Astrocyte of the cerebellum (primary cell): ENCODE measurements around the gene CTBP1.
A peak's percentile ranks its signal among the peaks of the same experiment; 100 is the strongest.

Experiments used
- DNase-seq: peaks from one replicate; pipeline ENCODE4 v3.0.0-alpha.2; 2011; ENCODE audit warnings: low read depth
- H3K4me3 ChIP-seq: 2 replicates; pipeline ENCODE4 v1.5.1; 2011; ENCODE audit warnings: mild to moderate bottlenecking, low read depth, low read length, moderate library complexity
- in situ Hi-C: cut with HindIII; loops from 2 replicates; pipeline ENCODE4 v1.10.0; 2017; ENCODE audit warnings: low sequenced_read_pairs
- TF ChIP-seq, protein P1 (sequence below): IDR thresholded peaks from 2 replicates; pipeline ENCODE4 v1.5.1; 2012; ENCODE audit warnings: low read length, low read depth, moderate library complexity, mild to moderate bottlenecking; ENCODE audit errors: missing control alignments

Gene CTBP1

DNA sequence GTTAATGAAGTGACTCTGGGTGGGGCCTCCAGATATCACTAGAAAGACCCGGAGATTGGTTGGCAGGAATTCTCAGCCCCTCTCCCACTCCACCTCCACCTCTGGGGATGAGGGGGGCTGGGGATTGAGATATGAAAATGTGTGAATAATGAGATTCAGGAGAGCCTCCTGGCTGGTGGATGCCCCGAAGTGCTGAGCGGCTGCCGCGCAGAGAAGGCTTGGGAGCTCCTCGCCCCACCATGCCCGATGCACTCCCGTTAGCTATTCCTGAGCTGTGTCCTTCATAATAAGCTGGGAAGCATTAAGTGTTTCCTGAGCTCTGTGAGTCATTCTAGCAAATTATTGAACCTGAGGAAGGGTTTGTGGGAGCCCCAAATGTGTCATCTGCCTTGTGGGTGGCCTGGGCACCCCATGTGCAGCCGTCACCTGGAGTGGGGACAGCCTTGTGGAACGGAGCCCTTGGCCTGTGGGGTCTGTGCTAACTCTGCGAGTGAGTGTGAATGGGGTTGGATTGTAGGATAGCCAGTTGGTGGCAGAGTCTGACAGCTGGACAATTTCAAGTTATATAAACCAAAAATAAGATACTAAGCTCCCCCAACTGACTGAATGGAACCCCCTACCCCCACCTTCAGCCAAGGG is 36.3 kb upstream of the CTBP1 start:
- TF ChIP-seq, protein P1, sequence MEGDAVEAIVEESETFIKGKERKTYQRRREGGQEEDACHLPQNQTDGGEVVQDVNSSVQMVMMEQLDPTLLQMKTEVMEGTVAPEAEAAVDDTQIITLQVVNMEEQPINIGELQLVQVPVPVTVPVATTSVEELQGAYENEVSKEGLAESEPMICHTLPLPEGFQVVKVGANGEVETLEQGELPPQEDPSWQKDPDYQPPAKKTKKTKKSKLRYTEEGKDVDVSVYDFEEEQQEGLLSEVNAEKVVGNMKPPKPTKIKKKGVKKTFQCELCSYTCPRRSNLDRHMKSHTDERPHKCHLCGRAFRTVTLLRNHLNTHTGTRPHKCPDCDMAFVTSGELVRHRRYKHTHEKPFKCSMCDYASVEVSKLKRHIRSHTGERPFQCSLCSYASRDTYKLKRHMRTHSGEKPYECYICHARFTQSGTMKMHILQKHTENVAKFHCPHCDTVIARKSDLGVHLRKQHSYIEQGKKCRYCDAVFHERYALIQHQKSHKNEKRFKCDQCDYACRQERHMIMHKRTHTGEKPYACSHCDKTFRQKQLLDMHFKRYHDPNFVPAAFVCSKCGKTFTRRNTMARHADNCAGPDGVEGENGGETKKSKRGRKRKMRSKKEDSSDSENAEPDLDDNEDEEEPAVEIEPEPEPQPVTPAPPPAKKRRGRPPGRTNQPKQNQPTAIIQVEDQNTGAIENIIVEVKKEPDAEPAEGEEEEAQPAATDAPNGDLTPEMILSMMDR = no peak
- no peak overlapping the region for H3K4me3 ChIP-seq
- in situ Hi-C loops = no loop called here
- DNase-seq = no peak

DNA sequence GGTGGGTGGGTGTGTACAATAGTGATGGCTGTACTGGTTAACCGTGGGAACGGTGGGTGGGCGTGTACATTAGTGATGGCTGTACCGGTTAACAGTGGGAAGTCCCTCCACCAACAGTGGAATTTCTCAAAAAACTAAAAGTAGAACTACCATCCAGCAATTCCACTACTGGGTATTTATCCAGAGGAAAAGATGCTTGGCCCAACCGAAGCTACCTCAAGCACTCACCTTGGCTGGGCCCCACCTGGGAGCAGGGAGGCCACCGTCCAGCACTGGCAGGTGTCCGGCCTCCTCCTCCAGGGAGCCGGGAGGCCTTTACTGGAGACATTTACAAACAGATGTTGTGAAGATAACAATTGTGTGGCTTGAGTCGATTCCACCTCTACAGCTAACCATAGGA is 34.8 kb upstream of the CTBP1 start:
- no peak for DNase-seq
- in situ Hi-C loops = no loop called here
- no peak overlapping the region for H3K4me3 ChIP-seq
- TF ChIP-seq, protein P1 = no peak

DNA sequence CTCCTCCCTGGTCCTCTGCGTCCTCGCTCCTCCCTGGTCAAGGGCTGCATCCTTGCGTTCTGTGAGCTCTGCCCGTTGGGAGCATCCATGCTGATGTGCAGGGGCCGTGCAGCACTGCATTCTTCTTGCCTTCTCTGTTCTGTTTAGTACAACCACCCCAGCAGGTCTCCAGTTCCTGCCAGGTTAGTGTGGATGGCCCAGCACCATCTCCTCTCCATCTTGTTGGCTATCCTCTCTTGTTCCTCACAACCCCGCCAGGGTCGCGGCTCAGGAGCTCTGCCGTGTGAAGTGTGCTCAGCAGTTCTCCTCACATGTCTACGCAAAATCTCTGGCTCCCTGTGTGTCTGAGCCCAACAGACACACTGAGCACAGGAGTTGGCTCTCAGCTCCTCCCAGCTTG is 30.3 kb upstream of the CTBP1 start:
- no peak overlapping the region for H3K4me3 ChIP-seq
- in situ Hi-C loops = no loop called here
- DNase-seq = no peak
- TF ChIP-seq, protein P1 = no peak

DNA sequence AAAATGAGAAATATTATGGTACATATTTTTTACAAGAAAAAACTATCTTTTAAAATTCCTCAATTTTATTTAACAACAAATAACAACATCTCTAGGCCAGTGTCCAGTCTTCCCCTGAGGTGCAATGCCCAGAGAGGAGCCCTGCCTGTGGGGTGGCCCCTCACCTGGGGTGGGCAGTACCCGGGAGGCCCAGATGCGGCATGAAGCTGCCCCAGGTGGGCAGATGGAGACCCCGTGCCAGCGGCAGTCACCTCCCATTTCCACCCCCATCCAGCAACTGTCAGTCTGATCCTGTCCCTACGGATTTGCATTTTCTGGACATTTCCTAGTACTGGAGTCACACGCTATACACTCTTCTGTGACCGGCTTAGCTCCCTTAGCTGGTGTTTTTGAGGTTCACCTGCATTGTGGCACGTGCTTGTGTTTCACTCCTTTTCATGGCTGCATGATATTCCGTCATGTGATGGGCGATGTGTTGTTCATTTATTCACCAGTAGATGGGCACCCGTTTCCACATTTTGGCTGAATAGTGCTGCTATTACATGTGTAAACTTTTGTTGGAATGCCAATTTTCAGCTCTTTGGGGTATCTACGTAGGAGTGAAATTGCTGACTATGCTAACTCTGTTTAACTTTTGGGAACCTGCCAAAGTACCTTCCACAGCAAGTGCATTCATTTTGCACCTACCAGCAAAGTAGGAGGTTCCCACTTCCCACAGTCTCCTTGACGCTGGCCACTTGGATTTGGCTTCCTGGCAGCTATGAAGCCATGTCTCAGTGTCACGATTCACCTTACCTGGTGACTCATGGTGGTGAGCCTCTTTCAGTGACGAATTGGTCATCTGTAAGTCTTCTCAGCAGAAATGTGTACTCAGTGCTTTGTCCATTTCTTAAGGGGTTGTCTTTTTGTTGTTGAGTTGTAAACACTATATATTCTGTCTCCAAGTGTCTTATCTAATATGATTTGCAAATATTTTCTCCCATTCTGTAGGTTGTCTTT is 29.0 kb upstream of the CTBP1 start:
- no peak overlapping the region for H3K4me3 ChIP-seq
- TF ChIP-seq, protein P1 = peak; percentile 12
- in situ Hi-C loops = no loop called here
- no peak for DNase-seq

DNA sequence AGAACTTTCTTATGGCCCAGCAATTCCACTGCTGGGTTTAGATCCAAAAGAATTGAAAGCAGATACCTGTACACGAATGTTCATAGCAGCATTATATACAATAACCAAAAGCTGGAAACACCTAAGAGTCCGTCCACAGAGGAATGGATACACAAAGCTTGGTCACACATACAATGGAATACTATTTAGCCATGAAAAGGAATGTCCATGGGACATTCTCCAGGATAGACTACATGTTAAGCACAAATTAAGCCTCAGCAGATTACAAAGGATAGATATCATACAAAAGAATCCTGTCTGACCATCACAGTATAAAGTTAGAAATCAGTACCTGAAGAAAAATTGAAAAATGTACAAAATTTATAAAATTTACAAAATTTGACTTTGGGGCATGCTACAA is 28.1 kb upstream of the CTBP1 start:
- TF ChIP-seq, protein P1 = no peak

DNA sequence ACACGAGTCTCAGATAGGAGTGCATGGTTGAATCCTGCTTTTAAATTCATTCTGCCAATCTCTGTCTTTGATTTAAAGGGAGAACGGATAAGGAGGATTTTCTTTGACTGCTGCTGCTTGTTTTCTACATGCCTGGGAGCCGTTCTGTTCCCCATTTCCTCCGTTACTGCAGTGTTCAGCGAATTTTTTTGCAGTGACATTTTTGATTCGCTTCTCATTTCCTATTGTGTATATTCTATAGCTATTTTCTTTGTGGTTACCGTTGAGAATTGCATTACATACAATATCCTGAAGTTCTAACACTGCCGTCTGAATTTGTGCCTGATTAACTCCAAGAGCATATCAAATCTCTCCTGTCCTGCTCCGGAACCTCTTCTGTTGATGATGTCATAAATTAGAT is 25.9 kb upstream of the CTBP1 start:
- TF ChIP-seq, protein P1 = no peak
- H3K4me3 ChIP-seq = no peak overlapping the region
- DNase-seq = no peak
- in situ Hi-C loops = no loop called here

More for the DNA sequence above, 28.1 kb upstream of the CTBP1 start:
- DNase-seq = no peak
- H3K4me3 ChIP-seq = no peak overlapping the region
- in situ Hi-C loops = no loop called here
